HG03432 (cell line): ENCODE data around the gene SHLD1.

Source experiments
- ATAC-seq: cut with Tn5 transposase; IDR thresholded peaks from one replicate; pipeline ENCODE4 v1.9.1; 2021; ENCODE audit warnings: mild to moderate bottlenecking, moderate library complexity; ENCODE audit not compliant: unreplicated experiment

SHLD1 gene

DNA sequence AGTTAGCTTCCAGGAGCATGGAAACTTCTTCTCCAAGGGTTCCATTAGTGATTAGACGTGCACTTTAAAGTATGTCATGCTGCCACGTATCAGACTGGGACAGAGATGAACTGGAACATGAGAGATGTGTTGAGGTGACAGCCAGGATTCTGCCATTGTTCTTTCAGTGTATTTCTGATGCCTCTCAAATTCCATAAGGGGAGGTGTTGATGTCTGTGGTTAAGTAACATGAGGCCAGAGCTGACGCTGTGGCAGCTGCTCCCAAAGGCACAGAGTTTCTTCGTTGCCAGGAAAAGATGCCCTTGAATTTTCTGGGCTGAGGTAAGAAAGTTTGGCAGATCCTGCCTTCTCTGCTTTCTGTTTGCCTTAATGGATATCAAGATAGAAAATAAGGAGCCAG, 136.6 kb downstream of the SHLD1 start:
- no peak for ATAC-seq

DNA sequence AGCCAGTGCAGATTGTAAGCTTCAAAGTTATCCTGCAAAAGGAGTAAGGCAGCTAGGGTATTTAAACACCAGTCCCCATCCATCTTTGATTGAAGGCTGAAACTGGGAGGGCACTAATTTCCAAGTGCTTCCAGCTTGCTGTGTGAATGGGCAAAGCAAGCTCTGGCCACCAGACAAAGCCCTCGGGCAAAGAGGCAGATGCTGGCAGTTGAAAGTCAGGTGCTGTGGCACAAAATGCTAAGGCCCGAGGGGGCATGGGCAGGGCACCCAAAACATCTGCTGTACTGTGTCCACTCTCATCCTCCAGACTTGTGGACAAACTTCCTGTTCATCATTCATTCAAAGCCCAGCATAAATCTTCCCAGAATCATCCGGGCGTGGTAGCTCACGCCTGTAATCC, 137.2 kb downstream of the SHLD1 start:
- ATAC-seq: no peak

DNA sequence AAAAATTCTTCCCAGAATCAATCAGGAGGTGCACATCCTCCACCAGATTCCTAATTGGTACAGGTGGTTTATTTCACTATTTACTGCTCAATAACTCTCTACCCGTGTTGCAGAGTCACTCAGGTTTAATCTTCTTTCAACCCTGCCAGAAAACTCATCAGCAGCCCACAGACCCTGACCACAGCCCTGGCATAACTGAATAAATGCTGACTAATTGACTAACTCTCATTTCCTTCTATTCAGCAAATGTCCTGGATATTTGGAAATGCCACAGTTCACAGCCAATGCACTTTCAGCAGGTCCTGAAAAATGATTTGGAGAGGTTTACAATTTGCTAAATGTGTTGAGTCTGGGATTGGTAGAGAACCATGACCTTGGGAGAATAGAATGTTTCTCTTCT, 137.8 kb downstream of the SHLD1 start:
- ATAC-seq: no peak

DNA sequence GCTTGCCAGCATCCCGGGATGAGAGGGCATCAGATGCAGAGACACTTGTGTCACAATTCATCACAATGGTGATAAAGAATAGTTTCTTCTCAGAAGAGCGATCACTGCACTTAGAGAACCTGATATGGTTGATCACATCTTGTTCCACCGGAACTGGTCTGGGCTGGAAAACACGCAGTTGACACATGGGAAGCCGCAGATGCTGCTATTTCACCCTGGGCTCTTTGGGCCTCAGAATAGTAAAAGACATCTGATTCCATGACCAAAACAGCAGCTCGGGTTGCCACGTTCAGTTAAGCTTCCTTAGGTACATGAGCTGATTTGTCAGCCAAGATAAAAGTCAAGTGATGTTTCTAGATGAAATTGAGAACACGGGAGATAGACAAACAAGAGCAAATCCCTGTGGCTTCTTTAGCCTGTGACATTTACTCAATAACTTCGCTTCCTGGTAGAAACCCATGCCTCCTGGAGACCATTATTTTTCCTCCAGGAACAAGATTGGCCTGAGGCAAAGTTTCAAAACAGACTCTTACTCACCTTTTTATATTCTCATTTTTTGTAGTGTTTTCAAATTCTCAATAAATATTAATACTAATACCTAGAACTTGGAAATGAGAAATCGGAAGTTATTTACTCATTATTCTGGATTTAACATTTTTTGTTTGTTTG, 140.7 kb downstream of the SHLD1 start:
- ATAC-seq: no peak

DNA sequence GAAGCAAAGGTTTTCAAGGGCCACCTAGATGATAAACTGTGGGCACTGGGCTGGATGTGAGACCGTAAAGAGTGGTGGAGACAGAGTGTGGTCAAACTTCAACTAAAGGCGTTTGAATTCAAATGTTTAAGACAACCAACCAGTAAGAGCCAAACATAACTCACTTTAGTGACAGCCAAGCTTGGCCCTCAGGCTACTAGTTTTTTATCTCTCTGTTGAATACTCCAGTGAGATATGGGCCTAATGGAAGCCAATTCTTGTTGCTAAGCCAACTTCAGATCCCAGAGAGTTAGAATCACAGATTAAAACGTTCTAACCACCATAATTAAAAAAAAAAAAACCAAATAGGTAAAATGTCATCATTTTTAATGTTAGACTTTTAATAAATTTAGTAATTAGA, 142.9 kb downstream of the SHLD1 start:
- ATAC-seq: no peak

DNA sequence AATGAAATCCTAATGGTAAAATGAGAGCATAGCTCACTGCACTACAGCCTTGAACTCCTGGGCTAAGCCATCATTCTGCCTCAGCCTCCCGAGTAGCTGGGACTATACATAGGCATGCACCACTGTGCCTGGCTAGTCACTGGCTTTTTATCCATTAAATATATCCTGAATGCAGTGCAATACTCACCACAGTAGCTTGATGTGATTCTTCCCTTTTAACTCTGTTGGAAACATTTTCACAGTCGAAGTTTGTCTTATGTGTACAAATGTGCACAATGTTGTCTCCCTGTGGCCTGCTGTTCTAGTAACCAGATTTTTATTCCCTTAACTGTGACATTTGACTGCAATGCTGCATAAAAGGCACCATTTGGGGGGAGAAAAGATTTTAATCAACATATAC, 143.4 kb downstream of the SHLD1 start:
- no peak for ATAC-seq

DNA sequence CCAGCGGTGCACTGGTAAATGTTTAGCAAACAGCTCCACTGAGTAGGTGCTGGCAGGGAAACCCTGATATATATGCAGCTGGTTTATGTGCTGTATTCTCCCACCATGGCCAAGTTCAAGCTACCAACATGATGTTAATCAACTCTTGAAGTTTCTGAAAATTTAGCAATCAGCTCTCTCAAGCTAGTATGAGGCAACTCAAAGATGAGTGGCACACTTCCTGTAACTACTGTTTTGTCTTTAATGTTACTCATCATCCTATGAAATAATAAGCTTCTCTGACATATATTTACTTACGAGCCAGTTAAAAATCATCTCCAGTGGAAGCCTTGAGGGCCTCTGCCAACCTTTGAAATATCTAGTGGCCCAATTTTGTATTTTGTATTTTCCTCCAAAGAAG, 145.4 kb downstream of the SHLD1 start:
- no peak for ATAC-seq

DNA sequence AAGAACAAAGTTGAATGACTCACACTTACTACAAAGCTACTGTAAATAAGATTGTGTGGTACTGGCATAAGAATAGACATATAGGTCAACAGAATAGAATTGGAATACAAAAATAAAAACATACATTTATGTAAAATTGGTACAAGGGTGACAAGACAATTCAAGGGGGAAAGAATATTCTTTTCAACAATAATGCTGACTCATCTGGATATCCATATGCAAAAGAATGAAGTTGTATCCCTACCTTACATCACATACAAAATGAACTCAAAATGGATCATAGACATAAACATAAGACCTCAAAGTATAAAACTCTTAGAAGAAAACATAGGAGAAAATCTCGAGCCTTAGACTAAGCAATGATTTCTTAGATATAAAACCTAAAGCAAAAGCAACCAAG, 149.2 kb downstream of the SHLD1 start:
- ATAC-seq: no peak

DNA sequence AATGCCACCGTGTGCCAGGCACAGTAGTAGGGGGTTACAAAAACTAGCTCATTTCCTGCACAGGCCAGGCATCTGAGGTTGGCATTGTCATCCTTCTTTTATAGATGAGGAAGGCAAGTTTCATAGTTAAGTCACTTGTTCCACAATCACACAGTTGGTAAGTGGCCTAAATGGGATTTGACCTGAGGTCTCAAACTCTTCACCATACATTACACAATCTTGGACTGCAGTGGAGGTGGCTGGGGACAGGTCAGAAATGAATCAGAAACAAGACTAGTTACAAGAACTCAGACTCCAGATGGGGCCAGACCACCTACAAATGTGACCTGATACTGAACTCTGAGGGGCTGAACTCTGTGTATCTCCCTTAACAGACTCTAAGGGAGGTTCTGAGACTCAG, 150.7 kb downstream of the SHLD1 start:
- no peak for ATAC-seq

DNA sequence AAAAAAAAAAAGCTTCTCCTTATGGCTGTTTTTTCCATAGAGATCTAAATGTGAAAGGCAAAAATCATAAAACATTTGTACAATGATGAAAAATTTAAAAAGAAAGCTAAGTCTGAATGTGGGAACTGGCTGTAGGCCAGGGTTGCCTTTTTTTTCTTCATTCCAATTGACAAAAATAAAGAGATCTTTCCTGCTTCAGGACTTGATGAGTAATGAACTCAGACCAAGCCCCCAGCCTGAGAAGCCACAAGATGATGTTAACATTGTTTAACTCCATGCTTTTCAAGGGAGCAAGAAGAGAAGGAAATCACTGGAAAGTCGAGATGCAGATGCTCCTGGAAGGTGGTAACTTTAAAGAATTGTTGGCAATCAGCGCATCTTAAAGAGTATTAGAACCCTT, 158.8 kb downstream of the SHLD1 start:
- no peak for ATAC-seq

DNA sequence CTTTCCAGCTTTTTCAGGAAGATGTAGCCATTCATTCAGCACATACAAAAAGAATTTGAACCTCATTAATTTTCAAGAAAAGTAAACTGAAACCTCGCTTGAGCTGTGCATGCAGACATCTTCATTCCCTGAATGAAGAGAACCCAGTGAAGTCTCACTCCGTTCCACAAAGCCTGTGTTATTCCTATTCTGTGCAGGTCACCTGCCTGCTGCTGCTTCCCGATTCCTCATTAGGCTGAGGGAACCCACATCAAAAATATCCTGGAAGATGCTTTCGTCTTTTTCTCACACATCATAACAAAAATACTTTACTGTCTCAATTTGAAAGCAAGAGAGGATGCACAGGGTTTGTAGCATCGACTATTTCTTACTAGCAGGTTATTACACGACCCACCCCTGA, 160.0 kb downstream of the SHLD1 start:
- ATAC-seq: no peak

DNA sequence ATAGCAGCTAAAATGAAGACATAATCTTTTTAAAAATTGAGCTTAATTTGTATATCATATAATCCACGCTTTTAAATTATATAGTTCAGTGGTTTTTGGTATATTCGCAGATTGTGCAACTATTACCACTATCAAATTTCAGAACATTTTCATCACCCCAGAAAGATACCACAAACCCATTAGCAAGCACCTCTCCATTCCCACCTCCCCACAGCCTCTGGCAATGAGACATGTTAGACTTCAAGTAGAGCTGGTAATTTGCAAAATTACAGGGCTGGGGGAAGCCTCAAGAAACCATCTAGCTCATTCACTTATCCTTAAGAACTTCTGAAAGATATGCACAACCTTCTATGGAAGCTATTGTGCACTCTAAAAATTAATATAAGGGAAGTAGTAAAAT, 163.0 kb downstream of the SHLD1 start:
- ATAC-seq: no peak
